Measurements from ENCODE around the gene MBD2.

Gene MBD2

DNA sequence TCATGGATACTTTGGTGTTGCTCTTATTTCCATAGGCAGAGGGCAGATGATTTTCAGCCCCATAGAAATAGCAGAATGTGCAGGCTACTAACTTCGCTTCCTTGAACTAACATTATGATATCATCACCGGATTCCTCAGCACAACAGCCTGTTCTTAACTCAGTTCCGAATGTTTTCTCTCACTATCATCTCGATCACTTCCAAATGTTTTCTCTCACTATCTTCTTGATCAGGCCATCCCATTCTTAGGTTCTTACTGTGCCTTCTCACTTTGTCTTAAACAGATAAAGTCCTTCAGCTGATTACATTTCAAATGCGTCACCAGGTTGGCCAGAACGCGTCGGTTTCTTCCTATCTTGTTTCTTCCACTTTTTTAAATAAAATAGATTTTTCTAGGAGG, 11.4 kb upstream of the MBD2 start:
- CTCF ChIA-PET = no interaction called here
- H3K27ac ChIP-seq (ENCODE audit: extremely low read depth, low read depth, low read length) = no peak overlapping the region
- no peak overlapping the region for H3K4me3 ChIP-seq (ENCODE audit: low read depth, low read length)
- H3K4me1 ChIP-seq (ENCODE audit: control insufficient read depth, insufficient read depth, low read length) = peaks cover 2% of the 10 kb centered on the region; the same call in 1 of the 2 replicates
- TF ChIP-seq KLF1 (tag by site-specific recombination; IDR thresholded peaks at IDR 0.05) (no peak), ZNF791 (tag by site-specific recombination; IDR thresholded peaks at IDR 0.05) (no peak), ZNF677 (tag by site-specific recombination; IDR thresholded peaks at IDR 0.05) (peak; percentile 71), ZNF621 (tag by site-specific recombination; IDR thresholded peaks at IDR 0.05) (no peak)
- POLR2A ChIA-PET = no interaction called here
- H3K36me3 ChIP-seq (ENCODE audit: control insufficient read depth in 2 of 2, insufficient read depth in 1 of 2, low read length in 2 of 2) = no peaks in the 10 kb centered on the region
- no peaks in the 10 kb centered on the region for H3K9me3 ChIP-seq (ENCODE audit: control insufficient read depth, insufficient read depth, low read depth, low read length)

DNA sequence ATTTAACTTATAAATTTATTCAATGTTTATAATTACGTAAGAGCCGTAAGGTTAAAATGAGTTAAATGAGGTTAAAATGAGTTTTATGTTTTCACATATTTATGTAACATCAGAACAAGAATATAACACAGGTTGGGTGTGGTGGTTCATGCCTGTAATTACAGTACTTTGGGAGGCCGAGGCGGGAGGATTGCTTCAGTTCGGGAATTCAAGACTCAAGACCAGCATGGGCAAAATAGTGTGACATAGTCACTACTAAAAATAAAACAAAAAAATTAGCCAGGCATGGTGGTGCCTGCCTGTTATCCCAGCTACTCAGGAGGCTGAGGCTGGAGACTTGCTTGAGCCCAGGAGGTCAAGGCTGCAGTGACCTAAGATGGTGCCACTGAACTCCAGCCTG, 9.3 kb upstream of the MBD2 start:
- peaks cover 2% of the 10 kb centered on the region; the same call in 1 of the 2 replicates for H3K4me1 ChIP-seq (ENCODE audit: control insufficient read depth, insufficient read depth, low read length)
- no peaks in the 10 kb centered on the region for H3K36me3 ChIP-seq (ENCODE audit: control insufficient read depth in 2 of 2, insufficient read depth in 1 of 2, low read length in 2 of 2)
- H3K9me3 ChIP-seq (ENCODE audit: control insufficient read depth, insufficient read depth, low read depth, low read length) = no peaks in the 10 kb centered on the region
- no peak overlapping the region for H3K27ac ChIP-seq (ENCODE audit: extremely low read depth, low read depth, low read length)
- TF ChIP-seq HOXC10 (CRISPR knock-in tag; IDR thresholded peaks at IDR 0.05) (no peak), ZNF140 (tag by site-specific recombination; IDR thresholded peaks at IDR 0.05) (no peak), ZNF157 (tag by site-specific recombination; IDR thresholded peaks at IDR 0.05) (no peak)
- CTCF ChIA-PET = no interaction called here
- POLR2A ChIA-PET = no interaction called here
- H3K4me3 ChIP-seq (ENCODE audit: low read depth, low read length) = no peak overlapping the region

DNA sequence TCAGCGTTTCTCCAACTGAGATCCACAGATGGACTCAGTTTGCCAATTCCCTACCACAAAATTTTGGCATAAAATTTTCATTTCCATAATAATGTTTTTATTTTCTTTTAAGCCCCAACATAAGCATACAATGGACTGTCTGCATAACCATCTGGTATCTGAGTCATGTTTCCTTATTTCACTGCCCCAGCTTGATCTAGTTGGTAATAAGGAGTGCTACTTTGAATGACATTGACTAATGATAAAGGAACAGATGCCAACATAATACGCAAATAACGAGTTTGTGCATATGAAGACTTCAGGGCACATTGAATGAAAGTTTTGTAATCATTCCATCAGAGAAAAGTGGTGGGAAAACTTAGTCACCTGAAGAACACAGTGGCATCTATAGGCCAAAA, 8.8 kb upstream of the MBD2 start:
- ChIA-PET CTCF (no interaction called here), POLR2A (no interaction called here)
- H3K27ac ChIP-seq (ENCODE audit: extremely low read depth, low read depth, low read length) = no peak overlapping the region
- no peaks in the 10 kb centered on the region for H3K9me3 ChIP-seq (ENCODE audit: control insufficient read depth, insufficient read depth, low read depth, low read length)
- H3K4me1 ChIP-seq (ENCODE audit: control insufficient read depth, insufficient read depth, low read length) = no peaks in the 10 kb centered on the region
- H3K4me3 ChIP-seq (ENCODE audit: low read depth, low read length) = no peak overlapping the region
- TF ChIP-seq, protein P1, sequence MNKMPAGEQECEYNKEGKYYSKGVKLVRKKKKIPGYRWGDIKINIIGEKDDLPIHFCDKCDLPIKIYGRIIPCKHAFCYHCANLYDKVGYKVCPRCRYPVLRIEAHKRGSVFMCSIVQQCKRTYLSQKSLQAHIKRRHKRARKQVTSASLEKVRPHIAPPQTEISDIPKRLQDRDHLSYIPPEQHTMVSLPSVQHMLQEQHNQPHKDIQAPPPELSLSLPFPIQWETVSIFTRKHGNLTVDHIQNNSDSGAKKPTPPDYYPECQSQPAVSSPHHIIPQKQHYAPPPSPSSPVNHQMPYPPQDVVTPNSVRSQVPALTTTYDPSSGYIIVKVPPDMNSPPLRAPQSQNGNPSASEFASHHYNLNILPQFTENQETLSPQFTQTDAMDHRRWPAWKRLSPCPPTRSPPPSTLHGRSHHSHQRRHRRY (tag by site-specific recombination; IDR thresholded peaks at IDR 0.05) = no peak
- TF ChIP-seq ZNF37A (tag by site-specific recombination; IDR thresholded peaks at IDR 0.05) = no peak
- no peaks in the 10 kb centered on the region for H3K36me3 ChIP-seq (ENCODE audit: control insufficient read depth in 2 of 2, insufficient read depth in 1 of 2, low read length in 2 of 2)

DNA sequence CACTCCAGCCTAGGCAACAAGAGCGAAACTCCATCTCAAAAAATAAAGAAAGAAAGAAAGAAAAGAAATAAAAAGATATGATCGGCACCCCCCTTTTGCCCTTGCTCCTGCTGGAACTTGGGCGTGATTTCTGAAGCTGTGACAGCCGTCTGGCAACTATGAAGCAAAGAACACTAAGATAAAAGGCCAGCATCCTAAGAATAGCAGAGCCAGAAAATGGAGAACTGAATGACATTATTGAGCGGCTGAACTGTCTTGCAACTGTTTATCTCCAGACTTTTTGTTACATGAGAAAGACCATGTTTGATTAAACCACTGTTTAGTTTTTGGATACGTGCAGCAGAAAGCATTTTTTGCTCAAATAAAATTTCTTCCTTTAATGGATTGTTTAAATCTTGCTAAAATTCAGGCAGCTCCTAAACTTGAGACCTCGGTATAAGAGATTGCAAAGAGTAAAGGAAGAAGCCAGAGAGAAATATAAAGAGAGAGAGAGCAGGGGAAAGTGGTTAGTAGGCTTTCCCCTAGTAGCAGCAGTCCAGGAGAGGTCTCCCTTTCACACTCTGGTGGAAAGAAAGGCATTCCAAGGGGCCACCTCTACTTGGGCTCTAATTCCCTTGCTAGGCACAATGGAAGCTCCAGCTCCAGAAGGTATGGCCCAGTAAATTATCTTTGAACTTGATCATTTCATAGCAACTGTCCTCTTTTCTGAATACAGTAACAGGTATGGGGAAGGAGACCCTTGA, 8.2 kb upstream of the MBD2 start:
- TF ChIP-seq PRDM1 (tag by site-specific recombination; IDR thresholded peaks at IDR 0.05) = 0 out of 2 replicates have a peak, but pooled peaks have one; percentile 6
- no peak for TF ChIP-seq TCF7L2 (IDR thresholded peaks at IDR 0.05; ENCODE audit: borderline replicate concordance, low read depth, low read length)
- H3K27ac ChIP-seq (ENCODE audit: extremely low read depth, low read depth, low read length) = no peak overlapping the region
- H3K4me3 ChIP-seq (ENCODE audit: low read depth, low read length) = no peak overlapping the region
- no peaks in the 10 kb centered on the region for H3K9me3 ChIP-seq (ENCODE audit: control insufficient read depth, insufficient read depth, low read depth, low read length)
- CTCF ChIA-PET = no interaction called here
- POLR2A ChIA-PET = no interaction called here
- no peaks in the 10 kb centered on the region for H3K36me3 ChIP-seq (ENCODE audit: control insufficient read depth in 2 of 2, insufficient read depth in 1 of 2, low read length in 2 of 2)
- no peaks in the 10 kb centered on the region for H3K4me1 ChIP-seq (ENCODE audit: control insufficient read depth, insufficient read depth, low read length)

DNA sequence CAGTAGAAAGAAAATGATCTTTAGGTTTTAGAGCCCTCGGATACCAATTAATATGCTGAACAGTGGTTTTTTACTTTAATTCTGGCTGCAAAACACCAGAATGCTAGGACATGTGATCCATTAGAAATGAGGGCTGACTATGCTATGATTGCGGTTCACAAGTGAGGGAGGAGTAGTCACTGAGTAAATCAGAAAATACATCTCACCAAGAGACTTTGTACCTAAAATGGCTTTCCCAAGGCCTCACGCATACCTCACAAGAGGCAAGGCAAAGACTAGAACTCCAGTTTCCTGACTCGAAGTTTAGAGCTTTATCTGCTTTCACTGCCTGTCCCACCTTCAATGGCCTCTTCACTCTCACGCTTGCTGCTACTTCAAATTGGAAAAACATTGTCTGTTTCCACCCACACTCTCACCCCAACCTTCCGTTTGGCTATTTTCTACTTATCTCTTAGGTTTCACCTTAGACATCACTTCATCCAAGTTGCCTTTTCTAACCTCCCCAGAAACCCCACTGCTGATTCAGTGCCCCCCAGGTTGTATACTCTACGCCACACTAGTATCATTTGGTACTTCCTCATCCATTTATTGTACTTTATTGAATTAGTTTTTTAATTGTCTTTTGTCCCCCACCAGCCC, 5.1 kb upstream of the MBD2 start:
- Histone ChIP-seq H3K36me3 (ENCODE audit: control insufficient read depth in 2 of 2, insufficient read depth in 1 of 2, low read length in 2 of 2) (no peaks in the 10 kb centered on the region), H3K4me1 (ENCODE audit: control insufficient read depth, insufficient read depth, low read length) (peaks cover 3% of the 10 kb centered on the region; the same call in 1 of the 2 replicates), H3K9me3 (ENCODE audit: control insufficient read depth, insufficient read depth, low read depth, low read length) (no peaks in the 10 kb centered on the region), H3K27ac (ENCODE audit: extremely low read depth, low read depth, low read length) (no peak overlapping the region), H3K4me3 (ENCODE audit: low read depth, low read length) (no peak overlapping the region)
- CTCF ChIA-PET = no interaction called here
- POLR2A ChIA-PET = no interaction called here
- TF ChIP-seq ZBTB17 (tag by site-specific recombination; IDR thresholded peaks at IDR 0.05) (no peak), KLF7 (tag by site-specific recombination; IDR thresholded peaks at IDR 0.05; ENCODE audit: borderline replicate concordance) (no peak), SETDB1 (IDR thresholded peaks at IDR 0.05; ENCODE audit: insufficient read length, low read length) (no peak), ZNF292 (tag by site-specific recombination; IDR thresholded peaks at IDR 0.05; ENCODE audit: borderline replicate concordance, low read depth) (no peak), ZNF133 (tag by site-specific recombination; IDR thresholded peaks at IDR 0.05) (no peak), ZNF223 (tag by site-specific recombination; IDR thresholded peaks at IDR 0.05) (no peak), KLF10 (tag by site-specific recombination; IDR thresholded peaks at IDR 0.05) (no peak), BCL11A (tag by site-specific recombination; IDR thresholded peaks at IDR 0.05; ENCODE audit: low read depth) (no peak), GFI1B (tag by site-specific recombination; IDR thresholded peaks at IDR 0.05) (no peak), ZNF157 (tag by site-specific recombination; IDR thresholded peaks at IDR 0.05) (no peak), ZNF501 (tag by site-specific recombination; IDR thresholded peaks at IDR 0.05) (no peak), ZNF266 (tag by site-specific recombination; IDR thresholded peaks at IDR 0.05; ENCODE audit: low read depth) (no peak)
- TF ChIP-seq, protein P2, sequence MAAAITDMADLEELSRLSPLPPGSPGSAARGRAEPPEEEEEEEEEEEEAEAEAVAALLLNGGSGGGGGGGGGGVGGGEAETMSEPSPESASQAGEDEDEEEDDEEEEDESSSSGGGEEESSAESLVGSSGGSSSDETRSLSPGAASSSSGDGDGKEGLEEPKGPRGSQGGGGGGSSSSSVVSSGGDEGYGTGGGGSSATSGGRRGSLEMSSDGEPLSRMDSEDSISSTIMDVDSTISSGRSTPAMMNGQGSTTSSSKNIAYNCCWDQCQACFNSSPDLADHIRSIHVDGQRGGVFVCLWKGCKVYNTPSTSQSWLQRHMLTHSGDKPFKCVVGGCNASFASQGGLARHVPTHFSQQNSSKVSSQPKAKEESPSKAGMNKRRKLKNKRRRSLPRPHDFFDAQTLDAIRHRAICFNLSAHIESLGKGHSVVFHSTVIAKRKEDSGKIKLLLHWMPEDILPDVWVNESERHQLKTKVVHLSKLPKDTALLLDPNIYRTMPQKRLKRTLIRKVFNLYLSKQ (tag by site-specific recombination; IDR thresholded peaks at IDR 0.05; ENCODE audit: borderline replicate concordance) = no peak

All from HEK293 (cell line).